Ramos (cell line): ENCODE results near the gene BACH2.

Source experiments
- in situ Hi-C: fragments of 300-500 bp; cut with MboI; formaldehyde crosslinking; loops from one replicate; pipeline ENCODE4 v1.14.3; 2022; ENCODE audit warnings: low sequenced_read_pairs; ENCODE audit not compliant: unreplicated experiment

The BACH2 gene

GRCh38 chr6:90021711-90022110 lies 274.9 kb downstream of the BACH2 start:
- in situ Hi-C loops = no loop called here

- in situ Hi-C loops = no loop called here
These were observed 275.9 kb downstream of the BACH2 start for GRCh38 chr6:90020746-90021145.

GRCh38 chr6:90019216-90019615 lies 277.4 kb downstream of the BACH2 start:
- in situ Hi-C loops = no loop called here

- in situ Hi-C loops = no loop called here
These were observed 280.8 kb downstream of the BACH2 start for GRCh38 chr6:90015883-90016282.

GRCh38 chr6:90008908-90009501 lies 287.6 kb downstream of the BACH2 start:
- in situ Hi-C loops = no loop called here

GRCh38 chr6:90008189-90008907 lies 288.3 kb downstream of the BACH2 start:
- in situ Hi-C loops = no loop called here

GRCh38 chr6:90005048-90005827 lies 291.4 kb downstream of the BACH2 start:
- in situ Hi-C loops = no loop called here

- in situ Hi-C loops = no loop called here
These were observed 292.1 kb downstream of the BACH2 start for GRCh38 chr6:90004511-90004910.

- in situ Hi-C loops = no loop called here
These were observed 292.7 kb downstream of the BACH2 start for GRCh38 chr6:90003941-90004340.

- in situ Hi-C loops = no loop called here
These were observed 293.4 kb downstream of the BACH2 start for GRCh38 chr6:90003069-90003795.

- in situ Hi-C loops = no loop called here
These were observed 295.5 kb downstream of the BACH2 start for GRCh38 chr6:90000864-90001731.

- in situ Hi-C loops = no loop called here
These were observed 296.5 kb downstream of the BACH2 start for GRCh38 chr6:89999945-90000825.

GRCh38 chr6:89999154-89999553 lies 297.5 kb downstream of the BACH2 start:
- in situ Hi-C loops = no loop called here

GRCh38 chr6:89997456-89998445 lies 298.9 kb downstream of the BACH2 start:
- in situ Hi-C loops = no loop called here

GRCh38 chr6:89993411-89993810 lies 303.2 kb downstream of the BACH2 start:
- in situ Hi-C loops = no loop called here

- in situ Hi-C loops = no loop called here
These were observed 303.8 kb downstream of the BACH2 start for GRCh38 chr6:89992818-89993217.

- in situ Hi-C loops = no loop called here
These were observed 306.9 kb downstream of the BACH2 start for GRCh38 chr6:89989742-89990141.

- in situ Hi-C loops = no loop called here
These were observed 308.8 kb downstream of the BACH2 start for GRCh38 chr6:89987830-89988229.
